ENCODE measurements around the gene HPS3. TPM values are rescaled to one million over a fixed set of nuclear protein-coding genes. Genes with fewer than 3 reads are reported as not detected.

The HPS3 gene
- total RNA-seq, 1 donor from 2014 or later: 22.4 TPM

DNA sequence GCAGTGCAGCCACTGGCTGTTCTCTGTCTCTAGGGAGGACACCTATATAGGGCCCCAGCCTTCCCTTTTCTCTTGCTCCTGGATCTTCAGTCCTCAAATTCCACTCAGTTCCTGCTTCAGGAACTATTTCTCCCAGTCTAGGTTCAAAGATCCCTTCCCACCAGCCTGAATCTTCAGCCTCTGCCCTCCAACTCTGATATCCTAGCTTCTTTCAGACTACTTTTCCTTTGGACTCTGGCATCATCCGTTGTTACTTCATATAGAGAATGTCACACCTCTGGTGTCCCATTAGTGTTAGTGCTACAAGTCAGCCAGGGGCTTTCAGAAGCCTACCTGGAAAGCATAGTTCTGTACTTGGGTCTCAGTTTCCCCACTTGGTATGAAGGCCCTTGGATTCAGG, 10.0 kb upstream of the HPS3 start:
- DNase-seq (ENCODE audit: extremely low read depth, low read depth, low spot score): no peak

DNA sequence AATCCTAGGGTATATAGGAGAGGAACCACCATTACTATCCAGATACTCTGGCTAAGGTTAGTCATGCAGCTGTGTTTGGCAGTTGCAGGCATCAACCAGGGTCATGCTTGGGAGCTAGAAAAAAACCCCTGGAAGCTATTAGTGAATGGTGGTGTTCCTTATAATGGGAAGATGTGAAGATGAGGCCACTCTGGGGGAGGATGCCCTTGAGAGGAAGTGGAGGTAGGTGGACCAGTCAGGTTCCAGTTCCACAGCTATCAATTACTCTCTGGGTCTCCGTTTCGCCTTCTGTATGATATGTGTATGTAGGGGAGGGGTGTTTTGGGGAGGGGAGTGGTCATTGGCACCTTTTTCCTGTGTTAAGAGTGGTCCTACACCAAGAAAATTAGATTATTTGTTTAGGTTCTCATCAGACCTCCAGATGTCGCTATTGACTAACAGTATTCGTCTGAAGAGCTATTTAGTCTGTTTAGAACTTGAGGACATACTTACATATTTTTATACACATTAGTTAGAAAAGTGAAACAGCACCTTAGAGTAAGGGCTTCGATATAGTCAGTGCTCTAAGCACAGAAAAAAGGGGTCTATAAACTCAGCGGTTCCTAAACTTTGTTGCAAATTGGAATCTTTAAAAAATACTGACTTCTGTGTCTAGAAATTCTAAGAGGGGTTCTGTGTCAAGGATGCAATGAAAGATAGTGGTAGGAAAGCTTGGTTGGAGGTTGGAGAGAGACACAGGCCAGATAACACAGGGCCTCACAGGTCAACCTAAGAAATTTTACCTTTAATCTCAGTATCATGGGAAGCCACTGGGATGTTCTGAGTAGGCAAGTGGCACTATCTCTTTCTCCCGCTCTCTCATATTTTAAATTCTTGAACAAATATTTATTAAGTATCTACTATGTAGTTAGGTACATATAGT, 9.1 kb upstream of the HPS3 start:
- peak; percentile 56 for DNase-seq (ENCODE audit: extremely low read depth, low read depth, low spot score)

DNA sequence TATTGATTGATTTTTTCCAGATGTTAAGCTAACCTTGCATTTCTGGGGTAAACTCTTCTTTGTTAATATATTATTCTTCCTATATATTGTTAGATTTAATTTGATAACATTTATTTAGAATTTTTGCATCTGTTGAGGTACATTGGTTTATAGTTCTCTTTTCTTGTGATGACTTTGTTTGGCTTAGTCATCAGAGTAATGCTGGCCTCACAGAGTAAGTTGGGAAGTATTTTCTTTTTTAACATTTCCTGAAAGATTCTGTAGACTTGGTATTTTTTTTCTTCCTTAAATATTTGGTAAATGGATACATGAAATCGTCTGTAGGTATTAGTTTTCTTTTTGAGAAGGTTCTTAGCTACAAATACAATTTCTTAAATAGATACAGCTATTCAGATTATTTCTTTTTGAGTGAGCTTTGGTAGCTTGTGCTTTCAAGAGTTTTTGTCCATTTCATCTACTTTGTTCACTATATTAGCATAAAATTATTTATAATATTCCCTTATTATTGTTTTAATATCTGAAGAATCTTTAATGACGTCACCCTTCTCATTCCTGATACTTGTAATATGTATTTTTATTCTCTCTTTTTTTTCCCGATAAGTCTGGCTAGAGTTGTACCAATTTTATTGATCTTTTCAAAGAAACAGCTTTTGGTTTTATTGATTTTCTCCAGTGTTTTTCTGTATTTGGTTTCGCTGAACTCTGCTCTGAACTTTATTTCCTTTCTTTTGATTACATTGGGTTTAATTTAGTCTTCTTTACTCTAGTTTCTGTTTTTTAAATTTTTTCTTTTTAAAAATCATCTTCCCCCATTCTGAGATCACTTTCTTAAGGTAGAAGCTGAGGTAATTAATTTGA, 6.5 kb upstream of the HPS3 start:
- no peak for DNase-seq (ENCODE audit: extremely low read depth, low read depth, low spot score)

DNA sequence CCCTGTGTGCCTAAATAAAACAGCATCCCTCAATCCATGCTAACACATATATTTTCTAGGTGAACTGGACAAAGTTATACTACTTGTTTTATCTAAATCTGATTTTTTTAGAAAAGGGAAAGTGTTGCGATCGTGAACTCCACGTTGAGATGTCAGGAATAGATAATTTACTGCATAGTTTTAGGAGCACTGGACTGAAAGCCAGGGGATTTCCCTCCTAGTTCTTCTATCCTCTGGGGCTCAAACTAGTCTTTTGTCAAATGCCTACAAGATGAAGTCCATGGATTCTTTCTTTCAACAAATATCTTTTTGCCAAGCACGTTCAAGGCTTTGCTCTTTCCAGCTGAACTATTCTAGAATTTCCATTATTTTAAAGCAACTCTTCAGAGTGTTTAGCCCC, 617 bp upstream of the HPS3 start:
- no peak for DNase-seq (ENCODE audit: extremely low read depth, low read depth, low spot score)

DNA sequence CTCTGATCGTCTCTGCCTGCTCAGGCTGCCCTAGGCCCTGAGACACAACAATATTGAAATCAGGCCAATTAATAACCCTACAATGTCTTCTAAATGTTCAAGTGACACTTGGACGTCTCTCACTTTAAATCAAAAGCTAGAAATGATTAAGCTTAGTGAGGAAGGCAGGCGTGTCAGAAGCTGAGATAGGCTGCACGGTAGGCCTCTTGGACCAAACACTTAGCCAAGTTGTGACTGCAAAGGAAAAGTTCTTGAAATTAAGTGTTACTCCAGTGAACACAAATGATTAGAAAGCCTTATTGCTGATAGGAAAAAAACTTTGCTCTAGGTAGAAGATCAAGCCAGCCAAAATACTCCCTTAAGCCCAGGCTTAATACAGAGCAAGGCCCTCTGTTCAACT, 2.2 kb downstream of the HPS3 start:
- DNase-seq (ENCODE audit: extremely low read depth, low read depth, low spot score): no peak

DNA sequence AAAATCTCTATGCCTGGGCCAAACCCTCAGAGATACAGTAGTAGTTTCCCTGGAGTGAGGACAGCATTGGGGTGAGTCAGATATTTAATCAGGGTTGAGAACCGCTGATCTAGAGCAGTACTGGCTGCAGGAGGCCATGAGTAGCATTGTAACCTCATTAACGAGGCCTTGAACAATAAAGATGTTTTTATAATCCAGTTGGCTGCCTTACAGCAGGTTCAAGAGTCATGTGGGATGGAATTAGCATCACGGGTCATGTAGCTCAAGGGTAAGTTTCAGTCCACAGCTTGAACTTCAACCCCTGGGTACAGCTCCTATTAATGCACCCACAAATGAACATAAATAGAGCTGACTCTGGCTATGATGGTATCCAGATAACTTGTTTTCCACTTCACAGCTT, 5.1 kb downstream of the HPS3 start:
- DNase-seq (ENCODE audit: extremely low read depth, low read depth, low spot score): no peak

DNA sequence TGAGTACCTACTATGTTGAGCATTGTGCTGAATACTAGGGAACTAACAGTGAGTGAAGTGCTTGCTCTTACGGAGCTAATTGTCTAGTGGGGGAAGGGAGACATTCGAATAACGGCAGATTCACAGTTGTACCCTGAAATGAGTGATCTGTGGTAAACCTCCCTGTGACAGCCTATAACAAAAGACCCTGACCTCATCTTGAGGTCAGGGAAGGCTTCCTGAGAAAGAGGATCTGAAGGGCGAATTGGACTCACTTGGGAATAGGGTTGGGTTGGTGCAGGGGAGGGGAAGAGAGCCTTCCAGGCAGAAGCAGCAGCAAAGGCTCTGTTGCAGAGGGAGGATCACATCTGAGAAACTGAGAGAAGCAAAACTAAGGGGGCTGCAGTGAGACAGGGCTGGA, 13.2 kb downstream of the HPS3 start:
- DNase-seq (ENCODE audit: extremely low read depth, low read depth, low spot score): no peak

DNA sequence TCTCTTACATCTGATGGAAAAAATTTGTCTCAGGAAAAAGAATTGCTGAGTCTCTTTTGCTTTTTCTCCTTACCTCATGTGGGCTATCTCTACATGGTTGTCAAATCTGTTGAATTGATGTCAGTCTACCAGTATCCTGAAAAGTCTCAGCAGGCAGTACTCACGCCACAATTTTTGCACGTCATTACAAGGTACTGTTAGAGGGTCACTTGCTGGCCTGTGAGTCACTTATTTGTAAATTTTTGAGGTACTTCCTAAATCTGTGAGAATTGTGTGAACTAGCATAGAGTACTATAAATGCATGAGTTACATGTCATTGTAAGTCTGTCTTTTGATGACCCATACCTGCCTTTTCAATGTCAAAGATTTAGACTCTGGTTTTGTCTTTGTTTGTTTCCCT, 15.9 kb downstream of the HPS3 start:
- no peak for DNase-seq (ENCODE audit: extremely low read depth, low read depth, low spot score)

DNA sequence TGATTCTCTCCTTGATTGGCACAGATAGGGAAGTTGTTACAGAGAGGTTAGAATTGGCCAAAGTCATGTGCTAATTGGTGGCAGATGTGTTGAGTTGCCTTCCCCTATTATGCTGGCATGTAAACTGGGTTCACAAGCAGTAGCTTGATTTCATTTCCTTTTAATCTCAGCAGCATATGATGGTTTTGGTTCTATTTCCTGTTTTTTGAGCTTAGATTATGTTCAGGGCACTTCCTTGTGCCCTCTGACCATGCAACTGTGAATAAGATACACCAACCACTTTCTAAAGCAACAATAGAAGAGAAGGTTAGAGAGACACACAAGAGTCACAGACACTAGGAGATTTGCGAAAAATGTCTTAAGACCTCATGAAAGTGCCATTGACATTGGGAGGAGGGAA, 16.5 kb downstream of the HPS3 start:
- DNase-seq (ENCODE audit: extremely low read depth, low read depth, low spot score): no peak

DNA sequence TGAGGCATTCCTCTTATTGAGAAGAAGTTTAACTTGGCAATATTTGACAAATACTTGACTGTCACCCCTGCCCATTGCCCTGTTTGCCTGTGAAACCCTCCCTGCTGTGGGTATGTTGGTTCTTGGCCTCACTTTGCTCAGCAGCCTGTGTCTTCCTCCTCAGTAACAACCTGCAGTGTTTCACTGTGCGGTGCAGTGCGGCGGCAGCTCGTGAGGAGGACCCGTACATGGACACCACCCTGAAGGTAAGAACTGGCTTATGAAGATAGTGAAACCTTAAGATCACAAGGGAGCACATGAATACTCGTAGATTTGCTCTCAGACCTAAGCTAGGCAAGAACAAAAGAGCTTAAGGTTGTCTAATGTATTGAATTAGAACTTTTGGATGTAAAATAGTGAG, 21.0 kb downstream of the HPS3 start:
- DNase-seq (ENCODE audit: extremely low read depth, low read depth, low spot score): no peak

DNA sequence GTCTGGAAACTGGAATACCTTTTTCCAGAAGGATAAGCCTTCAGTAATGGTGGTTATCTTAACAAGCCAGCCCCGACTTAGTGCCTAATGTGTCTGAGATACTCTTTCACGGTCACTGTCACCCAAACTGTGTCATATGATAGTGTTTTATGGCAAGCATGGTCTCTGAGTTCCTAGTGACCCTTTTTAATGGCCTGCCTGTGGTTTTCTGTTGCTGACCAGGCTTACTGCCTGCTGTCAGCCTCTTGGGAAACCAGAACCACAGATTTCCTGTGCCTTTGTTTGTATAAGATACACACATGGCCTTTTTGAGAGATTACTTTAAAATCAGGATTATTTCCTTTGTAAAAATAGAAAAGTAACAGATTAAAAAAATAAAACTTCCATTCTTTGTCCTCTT, 22.4 kb downstream of the HPS3 start:
- DNase-seq (ENCODE audit: extremely low read depth, low read depth, low spot score): no peak

DNA sequence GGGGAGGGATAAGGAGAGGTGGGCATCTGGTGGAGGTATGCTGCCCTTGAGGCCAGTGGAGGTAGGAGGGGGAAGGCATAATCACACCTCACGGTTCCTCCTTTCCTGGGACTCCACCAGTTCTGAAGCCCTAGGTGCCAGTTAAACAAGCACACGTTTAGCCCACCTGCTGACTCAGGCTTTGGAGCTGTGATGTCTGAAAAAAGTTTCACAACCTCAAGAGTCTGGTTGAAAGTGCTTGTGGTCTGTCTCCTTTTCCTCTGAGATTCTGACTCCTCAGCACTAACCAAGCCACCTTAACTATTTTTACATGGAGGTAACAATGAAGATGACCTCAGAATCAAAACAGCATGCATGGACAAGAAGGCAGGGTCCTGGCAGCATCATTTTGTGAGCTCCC, 23.0 kb downstream of the HPS3 start:
- DNase-seq (ENCODE audit: extremely low read depth, low read depth, low spot score): no peak

DNA sequence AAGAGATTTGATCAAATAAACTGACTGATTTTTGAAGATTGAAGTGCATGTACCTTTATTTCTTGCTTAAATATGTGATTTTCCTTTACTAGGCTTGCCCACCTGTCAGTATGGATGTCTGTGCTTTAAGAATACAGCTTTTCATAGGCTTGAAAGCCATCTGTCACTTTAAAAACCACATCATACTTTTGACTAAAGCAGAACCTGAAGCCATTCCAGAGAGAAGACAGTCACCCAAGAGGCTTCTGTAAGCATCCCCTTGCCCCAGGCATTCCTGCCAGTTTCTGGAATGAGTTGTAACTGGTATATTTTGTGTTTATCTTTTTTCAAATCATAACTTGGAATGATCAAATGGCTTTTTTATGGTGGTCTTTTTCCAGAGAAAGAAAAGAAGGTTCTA, 24.0 kb downstream of the HPS3 start:
- DNase-seq (ENCODE audit: extremely low read depth, low read depth, low spot score): no peak

DNA sequence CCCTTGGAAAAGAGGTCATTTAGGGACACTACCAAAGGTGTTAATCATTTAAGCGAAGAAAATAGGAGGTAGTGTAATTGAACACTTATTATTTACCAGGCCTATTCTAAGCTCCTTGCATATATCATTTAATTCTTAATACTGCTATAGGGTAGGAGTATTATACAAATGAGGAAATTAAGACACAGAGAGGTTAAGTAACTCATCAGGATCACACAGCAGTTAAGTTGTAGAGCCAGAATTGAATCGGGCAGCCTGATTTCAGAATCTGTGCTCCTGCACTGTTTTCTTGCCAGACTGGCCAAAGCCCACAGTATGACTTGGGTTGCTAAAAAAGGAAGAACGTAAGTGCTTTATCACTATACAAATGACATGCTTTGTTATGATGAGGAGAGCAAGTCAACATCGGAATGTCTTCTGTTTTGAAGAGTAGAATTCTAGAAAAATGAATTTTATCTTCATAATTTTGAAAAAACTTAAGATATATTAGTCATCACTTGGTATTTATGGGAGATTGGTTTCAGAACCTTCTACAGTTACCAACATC, 31.4 kb downstream of the HPS3 start:
- DNase-seq (ENCODE audit: extremely low read depth, low read depth, low spot score): no peak

DNA sequence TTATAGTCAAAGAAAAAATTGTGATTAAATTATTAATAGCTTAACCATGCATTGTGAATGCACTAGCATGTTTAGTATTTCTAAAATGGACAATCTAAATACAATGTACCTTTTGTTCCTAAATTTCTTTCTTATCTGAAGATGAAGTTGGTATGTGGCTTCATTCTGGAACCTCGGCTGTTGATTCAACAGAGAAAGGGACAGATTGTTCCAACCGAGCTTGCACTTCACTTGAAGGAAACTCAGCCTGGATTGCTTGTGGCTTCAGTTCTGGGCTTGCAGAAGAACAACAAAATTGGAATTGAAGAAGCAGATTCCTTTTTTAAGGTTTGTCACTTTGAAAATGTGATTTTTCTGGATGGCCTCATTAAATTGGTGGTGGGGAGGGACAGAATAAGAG, 32.6 kb downstream of the HPS3 start:
- no peak for DNase-seq (ENCODE audit: extremely low read depth, low read depth, low spot score)

DNA sequence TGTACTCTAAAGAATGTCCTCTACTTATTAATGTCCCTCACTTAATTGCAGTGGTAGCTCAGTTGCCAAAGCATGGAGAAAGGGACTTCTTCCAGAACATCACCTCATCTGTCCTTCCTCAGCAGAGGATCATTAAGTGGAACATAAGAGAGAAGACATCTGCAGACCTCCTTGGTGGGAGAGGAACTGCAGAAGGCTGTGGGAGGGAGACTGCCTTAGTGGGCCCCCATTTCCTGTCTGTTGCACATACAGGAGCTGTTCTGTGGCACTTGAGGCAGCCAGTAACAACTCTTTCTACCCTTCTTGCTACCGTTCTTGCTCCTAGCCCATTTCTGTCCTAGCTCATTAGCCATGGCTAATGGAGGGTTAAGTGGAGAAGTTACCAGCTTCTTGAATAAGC, 33.6 kb downstream of the HPS3 start:
- no peak for DNase-seq (ENCODE audit: extremely low read depth, low read depth, low spot score)

DNA sequence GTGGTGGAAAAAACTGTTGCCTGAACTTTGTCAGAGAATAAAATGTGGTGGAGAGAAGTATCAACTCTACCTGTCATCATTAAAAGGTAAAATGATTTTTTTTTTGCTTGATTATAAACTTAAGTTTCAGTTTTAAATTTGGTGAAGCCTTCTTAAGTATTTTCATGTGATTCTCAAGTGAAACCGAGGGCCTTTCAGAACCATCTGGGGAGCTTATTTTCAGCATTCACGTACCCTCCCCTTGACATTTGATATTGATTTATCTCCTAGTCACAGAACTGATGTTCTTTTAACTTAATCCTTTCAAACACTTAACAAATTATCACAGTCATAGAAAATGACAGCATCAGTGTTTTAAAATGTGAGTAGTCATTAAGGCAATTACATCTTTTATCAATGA, 38.5 kb downstream of the HPS3 start:
- DNase-seq (ENCODE audit: extremely low read depth, low read depth, low spot score): no peak

DNA sequence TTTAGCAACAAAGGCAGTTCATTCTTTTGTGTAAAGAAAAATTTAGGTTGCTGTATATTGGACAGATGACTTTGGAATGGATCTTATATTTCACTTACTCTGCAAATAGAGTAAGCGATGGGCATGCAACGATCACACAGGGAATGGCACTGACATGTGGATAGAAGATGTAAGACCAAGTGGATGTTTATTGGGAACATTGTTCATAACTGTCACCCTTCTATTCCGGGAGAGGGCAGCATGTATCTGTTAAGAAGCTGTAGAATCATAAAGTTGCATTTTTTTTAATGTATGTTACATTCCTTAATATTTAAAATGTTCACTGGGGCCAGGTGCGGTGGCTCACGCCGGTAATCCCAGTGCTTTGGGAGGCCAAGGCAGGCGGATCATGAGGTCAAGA, 41.2 kb downstream of the HPS3 start:
- DNase-seq (ENCODE audit: extremely low read depth, low read depth, low spot score): no peak

DNA sequence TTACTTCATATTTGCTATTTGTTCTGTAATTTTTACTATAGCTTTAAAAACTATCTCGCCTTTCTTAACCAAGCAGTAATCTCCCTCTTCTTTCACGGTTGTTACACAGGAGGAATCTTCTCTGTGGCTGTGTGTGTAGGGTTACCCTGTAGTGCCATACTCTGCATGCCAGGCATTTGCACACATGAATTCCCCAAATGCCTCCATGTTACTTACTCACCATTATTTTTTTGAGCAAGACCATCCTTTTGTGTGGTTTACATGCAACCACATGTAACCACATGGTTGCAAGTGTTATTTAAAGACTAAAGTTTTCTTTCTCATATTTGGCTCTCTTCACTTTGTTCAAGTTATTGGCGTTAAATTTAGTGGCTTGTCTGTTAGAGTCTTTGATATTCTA, 45.5 kb downstream of the HPS3 start:
- no peak for DNase-seq (ENCODE audit: extremely low read depth, low read depth, low spot score)

DNA sequence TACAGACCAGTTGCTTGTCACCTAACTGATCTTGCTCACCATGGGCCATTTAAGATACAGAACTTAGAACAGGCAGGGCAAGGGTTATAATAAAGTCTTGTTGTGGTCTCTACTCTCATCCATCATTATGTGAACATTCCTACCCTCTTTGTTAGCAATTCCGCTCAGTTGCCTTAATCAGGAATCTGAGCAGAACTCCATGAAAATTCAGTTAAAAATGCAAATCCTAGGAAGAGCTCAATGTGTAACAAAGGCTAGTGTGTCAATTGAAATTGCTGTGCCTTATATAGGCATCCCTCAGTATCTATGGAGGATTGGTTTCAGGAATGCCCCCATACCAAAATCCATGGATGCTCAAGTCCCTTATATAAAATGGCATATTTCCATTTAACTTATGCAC, 47.7 kb downstream of the HPS3 start:
- DNase-seq (ENCODE audit: extremely low read depth, low read depth, low spot score): no peak

DNA sequence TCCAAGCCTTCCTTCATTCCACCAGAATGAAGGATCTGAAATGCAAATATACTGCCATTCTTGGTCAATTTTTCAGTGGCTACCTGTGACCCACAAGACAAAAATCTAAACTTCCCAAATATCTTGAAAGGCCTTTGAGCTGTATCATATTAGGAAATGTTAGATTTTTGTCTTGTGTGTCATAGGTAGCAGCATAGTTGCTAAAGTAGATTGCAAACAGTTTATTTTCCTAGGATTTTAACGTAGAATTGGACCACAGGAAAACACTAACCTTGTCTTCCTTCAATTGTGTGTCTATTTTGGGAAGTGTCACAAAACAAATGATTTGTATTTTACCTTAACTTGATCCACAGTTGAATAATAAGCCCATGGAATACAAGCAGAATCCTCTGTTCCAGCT, 49.8 kb downstream of the HPS3 start:
- peak; percentile 51 for DNase-seq (ENCODE audit: extremely low read depth, low read depth, low spot score)

Data from glomerular endothelial cell (primary cell).